Coronary artery (tissue), 2 donors: Measurements from ENCODE around the gene CTNNA2.

Source experiments
- DNase-seq: peaks from one replicate; pipeline ENCODE4 v3.0.0-alpha.2; 2017; ENCODE audit warnings: low spot score
- H3K27ac ChIP-seq, 2 donors: fragments of 200-600 bp; sonication (generic); one replicate each; pipeline ENCODE4 v1.5.1; 2016 to 2019
- H3K4me3 ChIP-seq: fragments of 200-600 bp; sonication (generic); 2 replicates; pipeline ENCODE4 v1.5.1; 2016; ENCODE audit warnings: mild to moderate bottlenecking, moderate library complexity
- CTCF ChIP-seq: fragments of 200-600 bp; sonication (generic); IDR thresholded peaks from one replicate; pipeline ENCODE4 v1.5.1; 2019; ENCODE audit warnings: antibody characterized with exemption

CTNNA2 gene

GRCh38 chr2:80257450-80257849 is 744.6 kb downstream of the CTNNA2 start:
- Histone ChIP-seq H3K27ac (no peak overlapping the region), H3K4me3 (no peak overlapping the region)
- TF ChIP-seq CTCF, result no peak
- DNase-seq, result no peak

GRCh38 chr2:80258341-80258740 is 745.5 kb downstream of the CTNNA2 start:
- H3K27ac ChIP-seq, result no peak overlapping the region
- no peak for DNase-seq
- no peak overlapping the region for H3K4me3 ChIP-seq
- TF ChIP-seq CTCF, result no peak

- no peak for DNase-seq
- TF ChIP-seq CTCF, result no peak
- no peak overlapping the region for H3K4me3 ChIP-seq
- no peak overlapping the region for H3K27ac ChIP-seq
These were observed 745.9 kb downstream of the CTNNA2 start for GRCh38 chr2:80258793-80259192.

- no peak overlapping the region for H3K4me3 ChIP-seq
- no peak overlapping the region for H3K27ac ChIP-seq
- TF ChIP-seq CTCF, result no peak
- DNase-seq, result no peak
These were observed 746.4 kb downstream of the CTNNA2 start for GRCh38 chr2:80259292-80259691.

- DNase-seq, result no peak
- no peak overlapping the region for H3K27ac ChIP-seq
- TF ChIP-seq CTCF, result no peak
- H3K4me3 ChIP-seq, result no peak overlapping the region
These were observed 753.4 kb downstream of the CTNNA2 start for GRCh38 chr2:80266231-80266630.

GRCh38 chr2:80269806-80270205 is 757.0 kb downstream of the CTNNA2 start:
- DNase-seq, result no peak
- Histone ChIP-seq H3K27ac (no peak overlapping the region), H3K4me3 (no peak overlapping the region)
- TF ChIP-seq CTCF, result no peak

- TF ChIP-seq CTCF, result no peak
- Histone ChIP-seq H3K4me3 (no peak overlapping the region), H3K27ac (no peak overlapping the region)
- DNase-seq, result no peak
These were observed 767.7 kb downstream of the CTNNA2 start for GRCh38 chr2:80280598-80280997.
